GM21529 (cell line): ENCODE data around the gene NDUFV2.

Experiments
- ATAC-seq: cut with Tn5 transposase; IDR thresholded peaks from one replicate; pipeline ENCODE4 v1.9.1; 2021; ENCODE audit not compliant: unreplicated experiment

The NDUFV2 gene

GRCh38 chr18:9113468-9114149 is 11.1 kb downstream of the NDUFV2 start:
- no peak for ATAC-seq

- ATAC-seq, result no peak
Measured at GRCh38 chr18:9115984-9116383, 13.5 kb downstream of the NDUFV2 start.

GRCh38 chr18:9117980-9118841 is 15.7 kb downstream of the NDUFV2 start:
- no peak for ATAC-seq

DNA sequence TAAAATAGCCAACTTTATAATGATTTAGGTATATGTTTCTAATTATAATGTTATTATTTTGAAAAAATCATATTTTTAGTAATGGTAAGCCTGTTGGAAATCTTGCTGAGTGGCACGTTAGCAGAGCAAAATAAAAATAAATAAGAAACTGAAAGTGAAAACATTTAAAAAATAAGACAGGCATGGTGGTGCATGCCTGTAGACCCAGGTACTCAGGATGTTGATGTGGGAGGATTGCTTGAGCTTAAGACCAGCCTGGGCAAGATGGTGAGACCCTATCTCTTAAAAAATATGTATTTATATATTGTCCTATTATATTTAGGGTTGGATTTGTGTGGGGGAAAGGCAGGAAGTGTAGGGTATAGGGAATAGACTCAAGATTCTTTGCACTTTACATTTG is 18.3 kb downstream of the NDUFV2 start:
- ATAC-seq, result no peak

GRCh38 chr18:9123520-9123919 is 21.0 kb downstream of the NDUFV2 start:
- no peak for ATAC-seq

DNA sequence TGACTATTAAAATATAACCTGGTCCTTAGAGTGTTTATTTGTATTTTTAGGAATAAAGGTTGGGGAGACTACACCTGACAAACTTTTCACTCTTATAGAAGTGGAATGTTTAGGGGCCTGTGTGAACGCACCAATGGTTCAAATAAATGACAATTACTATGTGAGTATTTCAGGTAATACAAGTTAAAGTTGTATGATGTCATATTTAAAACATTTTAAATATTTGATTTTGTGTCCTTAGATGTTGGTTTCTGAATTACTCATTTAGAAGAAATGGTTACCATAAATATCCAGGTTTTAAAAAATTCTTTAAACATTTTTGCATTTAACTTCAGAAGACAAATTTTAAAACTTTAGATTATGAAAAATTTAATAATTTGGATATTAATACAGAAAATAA is 22.3 kb downstream of the NDUFV2 start:
- no peak for ATAC-seq

DNA sequence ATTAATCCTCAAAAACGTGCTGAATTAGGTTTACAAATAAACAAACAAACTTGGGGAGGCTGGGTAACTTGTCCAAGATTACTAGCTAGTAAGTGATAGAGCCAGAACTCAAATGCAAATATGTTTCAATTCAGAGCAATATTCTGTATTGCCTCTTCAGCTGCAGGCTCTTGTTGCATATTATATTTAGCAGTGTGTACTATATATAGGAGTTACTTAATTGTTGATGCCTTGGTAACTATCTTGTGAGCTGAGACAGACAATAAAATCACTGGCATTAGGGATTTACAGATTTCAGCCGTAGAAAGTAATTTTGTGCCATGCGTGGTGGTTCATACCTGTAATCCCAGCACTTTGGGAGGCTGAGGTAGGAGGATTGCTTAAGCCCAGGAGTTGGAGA is 23.8 kb downstream of the NDUFV2 start:
- no peak for ATAC-seq

DNA sequence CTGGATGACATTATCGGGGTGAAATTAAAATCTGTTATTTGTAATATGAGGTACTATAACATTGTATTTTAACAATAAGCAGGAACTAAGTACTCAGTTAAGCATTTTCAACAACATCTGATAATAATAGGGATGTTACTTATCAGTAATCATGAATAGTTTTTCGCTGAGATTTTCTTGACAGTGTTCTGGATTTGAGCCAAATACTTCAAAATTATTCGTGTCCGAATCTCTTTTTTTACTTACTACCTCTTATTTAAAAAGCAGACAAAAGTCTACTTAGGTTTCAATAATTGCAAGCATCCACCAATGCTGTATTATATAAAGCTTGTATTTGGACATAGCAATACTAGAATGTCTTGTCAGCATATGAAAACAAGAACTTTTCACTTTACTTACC is 27.7 kb downstream of the NDUFV2 start:
- ATAC-seq, result no peak

- no peak for ATAC-seq
Measured at GRCh38 chr18:9130806-9131205, 28.3 kb downstream of the NDUFV2 start.

DNA sequence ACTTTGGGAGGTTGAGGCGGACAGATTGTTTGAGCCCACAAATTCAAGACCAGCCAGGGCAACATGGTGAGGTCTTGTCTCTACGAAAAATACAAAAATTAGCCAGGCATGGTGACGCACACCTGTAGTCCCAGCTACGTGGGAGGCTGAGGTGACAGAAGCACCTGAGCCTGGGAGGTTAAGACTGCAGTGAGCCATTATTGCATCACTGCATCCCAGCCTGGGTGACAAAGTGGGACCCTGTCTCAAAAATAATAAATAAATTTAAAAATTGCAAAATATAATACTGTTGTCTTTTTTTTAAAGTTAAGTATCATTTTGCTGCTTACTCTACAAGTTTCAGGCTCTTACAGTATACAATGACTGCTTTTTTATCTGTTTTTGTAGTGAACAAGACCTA is 30.1 kb downstream of the NDUFV2 start:
- no peak for ATAC-seq

- ATAC-seq, result no peak
Measured at GRCh38 chr18:9133225-9133624, 30.7 kb downstream of the NDUFV2 start.

- no peak for ATAC-seq
Measured at GRCh38 chr18:9135081-9135911, 32.8 kb downstream of the NDUFV2 start.

- peak; percentile 20 for ATAC-seq
Measured at GRCh38 chr18:9135912-9136314, 33.4 kb downstream of the NDUFV2 start.

DNA sequence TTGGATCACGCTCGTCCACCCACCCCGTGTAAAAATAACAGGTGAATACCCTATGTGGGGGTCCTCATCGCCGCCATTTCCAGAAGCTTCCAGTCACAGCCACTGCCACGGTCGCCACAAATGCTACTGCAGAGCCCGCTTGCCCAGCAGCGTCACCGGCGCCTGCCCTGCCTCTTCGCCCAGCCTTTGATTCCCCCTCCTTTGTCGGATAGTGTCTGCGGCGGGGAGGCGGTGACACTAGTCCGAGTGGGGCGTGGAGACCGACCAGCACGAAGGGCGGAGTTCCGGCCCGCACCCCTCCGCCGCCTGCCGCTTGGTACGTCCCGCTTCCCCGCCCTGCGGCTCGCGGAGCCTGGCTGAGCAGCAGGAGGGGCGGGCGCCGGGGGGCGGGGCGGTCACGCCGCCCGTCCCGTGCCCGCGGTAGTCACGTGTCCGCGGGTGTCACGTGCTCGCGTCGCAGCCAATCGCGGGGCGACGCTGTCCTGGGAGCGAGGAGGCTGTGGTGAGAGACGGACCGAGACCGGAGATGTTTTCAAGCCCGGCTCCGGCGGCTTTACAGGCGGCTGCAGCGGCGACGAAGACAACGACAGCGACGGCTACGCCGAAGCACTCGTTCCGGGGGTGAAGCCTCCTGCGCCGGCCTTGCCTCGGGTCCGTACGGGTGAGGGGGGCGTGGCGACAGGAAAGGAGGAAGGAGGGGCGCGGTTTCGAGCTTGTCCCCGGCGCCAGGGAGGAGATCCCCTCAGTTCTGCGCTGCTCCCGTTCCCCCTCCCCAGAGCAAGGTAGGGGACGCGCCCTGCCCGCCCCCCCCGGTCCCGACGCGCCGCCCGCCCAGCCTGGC is 34.0 kb downstream of the NDUFV2 start, which contains the start of gene ANKRD12:
Gene ANKRD12 (plus strand): TSS at position 467 of the 841 bp plus-strand sequence. CDS start 45,652 bp downstream, outside the sequence.
- ATAC-seq, result peak; percentile 62

DNA sequence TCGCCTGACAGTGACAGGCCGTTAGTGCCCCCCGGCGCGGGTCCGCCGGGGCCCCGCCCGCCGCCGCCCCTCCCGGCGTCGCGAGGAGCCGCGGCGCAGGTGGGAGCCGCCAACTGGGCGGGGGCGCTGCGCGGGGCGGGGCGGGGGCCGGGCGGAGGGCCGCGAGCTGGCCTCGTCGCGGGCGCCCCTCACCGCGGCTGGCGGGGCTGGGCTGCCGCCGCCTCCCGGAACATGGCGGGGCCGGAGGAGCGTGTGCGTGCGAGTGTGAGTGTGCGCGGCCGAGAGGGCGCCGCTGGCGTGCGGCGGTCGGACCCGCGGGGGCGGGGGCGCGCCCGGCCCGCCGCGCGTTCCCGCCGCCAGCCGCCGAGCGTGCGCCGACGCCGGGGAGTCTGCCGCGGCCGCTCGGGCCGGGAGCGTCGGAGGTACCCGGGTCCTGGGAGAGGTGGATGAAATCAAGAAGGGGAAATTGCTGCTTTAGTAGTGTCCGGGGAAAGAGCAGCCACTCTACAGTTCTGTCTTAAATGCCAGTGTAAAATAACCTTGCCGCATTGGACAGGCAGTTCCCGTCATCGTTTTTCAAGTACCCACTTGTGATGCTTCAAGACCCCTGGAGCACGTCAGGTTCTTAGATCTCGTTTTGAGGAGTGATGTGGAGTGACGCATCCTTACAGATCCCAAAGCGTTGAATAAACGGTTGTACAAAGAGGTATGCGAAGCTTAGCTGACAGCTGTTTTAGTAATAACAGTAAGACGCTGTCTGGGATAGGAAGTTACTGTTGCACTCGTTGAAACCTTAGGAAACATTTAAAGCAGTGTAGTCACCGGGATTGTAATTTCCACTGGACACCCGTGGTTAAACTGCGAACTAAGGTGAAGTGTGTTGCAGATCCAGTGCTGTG is 34.9 kb downstream of the NDUFV2 start:
- ATAC-seq, result peak; percentile 23

GRCh38 chr18:9139400-9140039 is 37.0 kb downstream of the NDUFV2 start:
- no peak for ATAC-seq

- ATAC-seq, result no peak
Measured at GRCh38 chr18:9140381-9140780, 37.9 kb downstream of the NDUFV2 start.

DNA sequence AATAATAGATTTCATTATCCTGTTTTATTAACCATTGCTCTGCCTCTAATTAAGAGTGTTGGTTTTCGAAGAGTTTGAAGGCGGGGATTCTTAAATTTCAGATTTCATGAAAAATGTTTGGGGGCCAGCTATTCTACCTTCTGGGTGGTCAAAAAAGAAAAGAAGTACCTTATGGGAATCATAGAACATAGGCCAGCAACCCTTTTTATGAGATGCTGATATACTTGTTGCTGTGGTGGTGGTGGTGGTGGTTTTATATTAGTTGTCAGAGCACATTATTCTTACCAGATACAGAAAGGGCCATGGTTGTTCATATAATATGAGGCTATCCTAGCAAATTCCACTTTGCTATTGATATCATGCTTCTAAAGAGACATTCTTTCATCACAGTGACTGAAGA is 38.5 kb downstream of the NDUFV2 start:
- no peak for ATAC-seq

DNA sequence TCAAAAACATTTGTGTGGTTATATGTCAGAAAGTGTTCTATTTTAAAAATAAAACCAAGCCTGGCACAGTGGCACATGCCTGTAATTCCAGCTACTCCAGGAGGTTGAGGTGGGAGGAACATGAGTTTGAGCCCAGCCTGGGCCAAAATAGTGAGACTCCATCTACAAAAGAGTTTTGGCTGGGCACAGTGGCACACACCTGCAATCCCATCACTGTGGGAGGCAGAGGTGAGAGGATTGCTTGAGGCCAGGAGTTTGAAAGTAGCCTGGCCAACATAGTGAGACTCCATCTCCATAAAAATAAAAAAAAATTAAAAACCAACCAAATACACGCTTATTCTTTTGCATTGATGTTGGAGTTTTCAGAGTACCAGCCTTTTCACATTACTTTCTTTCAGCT is 43.7 kb downstream of the NDUFV2 start:
- ATAC-seq, result no peak
